Coronary artery (tissue), 2 donors: Measurements from ENCODE around the gene GPR65.

ENCODE experiments used
- DNase-seq: peaks from one replicate; pipeline ENCODE4 v3.0.0-alpha.2; 2017; ENCODE audit warnings: low spot score
- H3K27ac ChIP-seq, 2 donors: fragments of 200-600 bp; sonication (generic); one replicate each; pipeline ENCODE4 v1.5.1; 2016 to 2019
- H3K4me3 ChIP-seq: fragments of 200-600 bp; sonication (generic); 2 replicates; pipeline ENCODE4 v1.5.1; 2016; ENCODE audit warnings: mild to moderate bottlenecking, moderate library complexity
- TF ChIP-seq, protein P1 (sequence below): fragments of 200-600 bp; sonication (generic); IDR thresholded peaks from one replicate; pipeline ENCODE4 v1.5.1; 2019; ENCODE audit warnings: antibody characterized with exemption

Gene GPR65

DNA sequence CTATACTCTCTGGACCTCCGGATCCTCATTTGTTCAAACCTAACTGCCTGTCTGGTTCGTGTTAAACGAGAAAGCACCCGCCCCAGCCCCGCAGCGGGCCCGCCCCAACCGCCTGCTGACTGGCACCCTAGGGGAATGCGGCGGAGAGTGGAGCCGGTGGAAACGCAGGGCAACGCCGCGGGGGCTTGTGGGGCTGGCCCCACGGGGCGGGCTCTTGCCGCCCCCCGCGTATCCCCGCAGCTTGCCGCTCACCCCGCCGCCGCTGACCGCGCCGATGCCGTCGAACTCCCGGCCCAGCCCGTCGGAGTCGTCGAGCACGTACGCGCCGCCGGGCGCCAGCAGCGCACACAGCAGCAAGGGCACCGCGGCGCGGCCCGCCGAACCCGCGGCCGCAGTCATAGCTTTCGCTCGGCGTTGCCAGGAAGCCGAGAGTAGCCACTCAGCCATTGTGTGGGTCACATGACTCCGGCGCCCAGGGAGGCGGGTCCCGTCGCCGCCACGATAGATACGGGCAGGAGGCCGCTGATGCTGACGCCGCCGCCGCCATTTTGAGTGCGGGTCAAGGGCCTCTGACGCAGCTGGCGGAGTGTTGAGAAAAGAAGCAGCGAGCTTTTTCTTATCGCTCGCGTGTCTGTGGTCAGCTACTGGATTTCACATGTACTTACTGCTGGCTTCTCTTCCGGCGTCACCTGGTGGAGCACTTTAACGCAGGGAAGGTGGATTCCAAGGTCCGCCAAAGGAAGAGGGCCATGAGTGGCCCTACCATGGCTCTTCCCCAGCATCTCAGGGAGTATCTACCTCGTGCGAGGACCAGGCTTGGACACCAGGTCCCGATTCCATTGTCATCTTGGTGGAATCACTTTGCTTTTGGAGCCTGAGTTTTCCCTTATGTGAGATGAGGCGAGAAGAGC lies 12.0 kb upstream of the GPR65 start, which contains the start of gene GALC:
Gene GALC (minus strand): TSS at position 465 of the 911 bp plus-strand sequence. CDS start 18 bp downstream, at position 447.
- Histone ChIP-seq H3K27ac (peak within 1 kb of the TSS; percentile 92 to 98), H3K4me3 (peak within 1 kb of the TSS; percentile 98)
- peak; percentile 97 for DNase-seq
- TF ChIP-seq, protein P1, sequence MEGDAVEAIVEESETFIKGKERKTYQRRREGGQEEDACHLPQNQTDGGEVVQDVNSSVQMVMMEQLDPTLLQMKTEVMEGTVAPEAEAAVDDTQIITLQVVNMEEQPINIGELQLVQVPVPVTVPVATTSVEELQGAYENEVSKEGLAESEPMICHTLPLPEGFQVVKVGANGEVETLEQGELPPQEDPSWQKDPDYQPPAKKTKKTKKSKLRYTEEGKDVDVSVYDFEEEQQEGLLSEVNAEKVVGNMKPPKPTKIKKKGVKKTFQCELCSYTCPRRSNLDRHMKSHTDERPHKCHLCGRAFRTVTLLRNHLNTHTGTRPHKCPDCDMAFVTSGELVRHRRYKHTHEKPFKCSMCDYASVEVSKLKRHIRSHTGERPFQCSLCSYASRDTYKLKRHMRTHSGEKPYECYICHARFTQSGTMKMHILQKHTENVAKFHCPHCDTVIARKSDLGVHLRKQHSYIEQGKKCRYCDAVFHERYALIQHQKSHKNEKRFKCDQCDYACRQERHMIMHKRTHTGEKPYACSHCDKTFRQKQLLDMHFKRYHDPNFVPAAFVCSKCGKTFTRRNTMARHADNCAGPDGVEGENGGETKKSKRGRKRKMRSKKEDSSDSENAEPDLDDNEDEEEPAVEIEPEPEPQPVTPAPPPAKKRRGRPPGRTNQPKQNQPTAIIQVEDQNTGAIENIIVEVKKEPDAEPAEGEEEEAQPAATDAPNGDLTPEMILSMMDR: no peak

DNA sequence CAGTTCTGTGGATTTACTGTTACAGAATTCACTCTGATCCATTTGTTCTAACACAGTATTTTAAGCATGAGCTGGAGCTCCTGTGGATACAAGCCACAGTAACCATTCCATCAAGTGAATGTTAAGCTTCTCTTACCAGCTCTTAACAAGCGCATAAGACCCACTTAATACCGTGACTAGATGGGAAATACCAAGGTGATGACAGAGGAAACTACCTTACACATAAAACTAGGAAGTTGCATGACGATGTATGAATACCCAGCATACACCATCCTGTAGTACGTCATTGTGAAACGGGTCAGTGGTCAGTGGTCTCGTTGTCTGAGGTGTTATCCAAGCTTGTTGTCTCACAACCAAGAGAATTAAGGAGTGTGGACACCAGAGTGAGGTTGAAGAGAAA lies 10.0 kb upstream of the GPR65 start:
- Histone ChIP-seq H3K4me3 (no peak overlapping the region), H3K27ac (no peak overlapping the region)
- TF ChIP-seq, protein P1: no peak
- DNase-seq: no peak

DNA sequence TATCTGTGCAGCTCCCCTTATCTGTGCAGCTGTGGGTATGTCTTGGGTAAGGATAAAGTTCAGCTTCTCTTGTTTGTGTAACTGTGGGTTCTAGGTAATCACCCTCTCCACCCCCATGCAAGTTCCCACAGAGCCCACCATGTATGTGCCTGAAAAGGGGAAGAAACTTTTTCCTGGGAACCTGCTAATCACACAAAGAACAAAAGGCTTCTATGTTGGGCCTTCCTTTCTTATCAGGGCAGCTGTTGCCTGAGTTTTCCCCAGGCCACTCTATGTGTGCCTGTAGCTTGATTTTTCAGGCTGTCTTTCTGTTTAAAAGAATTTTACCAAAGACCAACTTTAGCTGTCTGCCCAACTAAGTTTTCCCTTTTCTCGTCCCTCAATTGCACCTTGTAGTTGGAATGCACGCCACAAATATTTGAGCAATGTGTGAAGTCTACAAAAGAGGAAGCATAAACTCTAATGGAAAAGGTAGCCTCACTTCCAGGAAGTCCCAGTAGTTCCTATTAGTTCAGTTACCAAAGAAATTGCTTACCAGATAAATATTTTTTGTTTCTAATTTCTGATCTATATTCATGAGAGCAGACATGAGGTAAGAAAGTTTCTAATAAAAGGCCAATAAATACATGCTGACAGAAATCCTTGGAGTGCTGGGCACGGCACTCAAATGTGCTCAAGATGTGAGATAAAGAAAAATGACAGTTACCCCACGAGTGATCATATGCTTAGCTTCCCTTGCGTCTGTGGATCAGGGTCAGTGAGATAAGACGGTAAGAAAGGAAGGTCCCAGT lies 9.2 kb upstream of the GPR65 start:
- TF ChIP-seq, protein P1: no peak
- Histone ChIP-seq H3K27ac (no peak overlapping the region), H3K4me3 (no peak overlapping the region)
- no peak for DNase-seq

DNA sequence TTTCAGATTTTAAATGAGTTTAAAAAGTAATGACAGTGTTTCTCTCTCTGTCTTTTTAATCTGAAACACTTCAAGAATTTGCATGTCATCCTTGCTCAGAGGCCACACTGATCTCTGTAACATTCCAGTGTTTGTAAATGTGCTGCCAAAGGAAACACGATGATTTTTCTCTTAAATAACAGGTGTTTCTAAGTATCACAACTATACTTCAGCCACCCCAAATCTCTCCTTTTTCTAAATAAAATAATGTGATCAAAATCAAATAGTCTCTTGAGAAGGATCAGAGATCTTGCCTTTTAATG lies 8.7 kb upstream of the GPR65 start:
- H3K27ac ChIP-seq: no peak overlapping the region
- no peak overlapping the region for H3K4me3 ChIP-seq
- no peak for DNase-seq
- TF ChIP-seq, protein P1: no peak

DNA sequence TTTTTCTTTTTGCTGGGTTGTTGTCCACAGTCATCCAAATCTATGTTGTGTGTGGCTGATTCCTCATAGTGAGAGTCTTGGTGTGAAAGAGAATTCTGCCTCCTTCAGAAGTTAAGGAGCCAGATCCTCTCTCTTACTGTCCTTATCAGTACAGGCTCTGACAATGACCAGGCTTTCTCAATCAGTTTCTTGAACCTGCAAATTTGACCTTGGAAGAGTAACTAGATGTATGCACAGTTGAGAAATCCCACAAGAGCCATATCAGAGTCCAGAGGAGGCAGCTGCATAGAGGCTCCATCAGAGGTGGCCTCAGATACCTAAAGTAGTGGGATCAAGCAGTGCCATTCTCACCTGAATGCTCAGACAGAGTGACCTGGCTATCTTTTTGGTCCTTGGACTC lies 6.5 kb upstream of the GPR65 start:
- no peak overlapping the region for H3K4me3 ChIP-seq
- TF ChIP-seq, protein P1: no peak
- no peak overlapping the region for H3K27ac ChIP-seq
- no peak for DNase-seq

DNA sequence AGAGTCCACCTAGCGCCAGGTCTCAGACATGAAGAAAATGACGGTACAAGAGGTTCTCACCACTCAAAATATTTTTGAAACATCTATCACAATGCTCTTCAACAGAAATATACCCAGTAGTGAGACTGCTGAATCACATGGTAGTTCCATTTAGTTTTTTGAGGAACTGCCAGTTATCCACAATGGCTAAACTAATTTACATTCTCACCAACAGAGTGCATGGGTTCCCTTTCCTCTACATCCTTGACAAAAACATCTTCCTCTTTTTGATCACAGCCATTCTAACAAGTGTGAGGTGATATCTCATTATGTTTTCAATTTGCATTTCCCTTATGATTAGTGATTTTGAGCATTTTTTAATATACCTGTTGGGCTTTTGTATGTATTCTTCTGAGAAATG lies 5.7 kb upstream of the GPR65 start:
- DNase-seq: no peak
- TF ChIP-seq, protein P1: no peak
- Histone ChIP-seq H3K27ac (no peak overlapping the region), H3K4me3 (no peak overlapping the region)
